GM21423 (cell line): ENCODE data around the gene GREB1L.

ENCODE experiments used
- ATAC-seq: cut with Tn5 transposase; IDR thresholded peaks from one replicate; pipeline ENCODE4 v1.9.1; 2021; ENCODE audit warnings: mild to moderate bottlenecking, moderate library complexity; ENCODE audit not compliant: unreplicated experiment

GREB1L gene

GRCh38 chr18:21548647-21549046, 306.6 kb downstream of the GREB1L start:
- ATAC-seq, result no peak

- ATAC-seq, result no peak
Measured at GRCh38 chr18:21550510-21550970, 308.5 kb downstream of the GREB1L start.

- ATAC-seq, result no peak
Measured at GRCh38 chr18:21557607-21558253, 315.7 kb downstream of the GREB1L start.

GRCh38 chr18:21559195-21559594, 317.2 kb downstream of the GREB1L start:
- ATAC-seq, result no peak

- no peak for ATAC-seq
Measured at GRCh38 chr18:21571772-21572171, 329.7 kb downstream of the GREB1L start.
